Liver (tissue), 3 donors: ENCODE data around the gene GGACT.

Source experiments
- CTCF ChIP-seq: fragments of 150-350 bp; IDR thresholded peaks from 2 replicates; pipeline ENCODE4 v1.5.1; 2017; ENCODE audit warnings: improper control_type of control experiment, low read depth, low read length; ENCODE audit not compliant: missing input control
- EGR1 ChIP-seq, 2 donors: IDR thresholded peaks; 2 replicates each; pipeline ENCODE4 v1.6.1; 2016 to 2018; ENCODE audit warnings: antibody characterized with exemption in 2 of 2, low read depth in 2 of 2
- JUND ChIP-seq, 2 donors: IDR thresholded peaks; 2 replicates each; pipeline ENCODE4 v1.6.1; 2016; ENCODE audit warnings: antibody characterized with exemption in 2 of 2
- REST ChIP-seq: IDR thresholded peaks from 2 replicates; pipeline ENCODE4 v1.6.1; 2016; ENCODE audit warnings: antibody characterized with exemption, mild to moderate bottlenecking
- YY1 ChIP-seq: IDR thresholded peaks from 2 replicates; pipeline ENCODE4 v1.6.1; 2016; ENCODE audit warnings: antibody characterized with exemption, mild to moderate bottlenecking
- donor health status: healthy.
- donor health status: healthy.

- peak; percentile 69 for TF ChIP-seq CTCF
- TF ChIP-seq JUND (IDR thresholded peaks at IDR 0.05): no peak
- no peak for TF ChIP-seq REST
- TF ChIP-seq YY1: no peak
- no peak for TF ChIP-seq EGR1 (IDR thresholded peaks at IDR 0.05; ENCODE audit: low read depth in 2 of 2)
Measured at GRCh38 chr13:100573121-100573520, 15.5 kb downstream of the GGACT start.
